SK-N-SH (cell line): Measurements from ENCODE around the gene OR6A2. TPM values are rescaled to one million over a fixed set of nuclear protein-coding genes. Genes with fewer than 3 reads are reported as not detected.

Experiments used
- CTCF ChIA-PET: fragments of 300-600, 350-600 bp; formaldehyde crosslinking; extraction: SDS; loops from one replicate; lab custom pipeline; 2021; lab: Yijun Ruan, JAX
- POLR2A ChIA-PET: fragments of 350-600 bp; sonication (Branson Sonifier 250); formaldehyde crosslinking; extraction: SDS; loops from one replicate; lab custom pipeline; 2020; ENCODE audit warnings: antibody characterized with exemption, inconsistent platforms; lab: Yijun Ruan, JAX
- DNase-seq: peaks from one replicate; pipeline ENCODE4 v3.0.0; 2012
- H2AFZ ChIP-seq: fragments of 200-600 bp; sonication (generic); 2 replicates; pipeline ENCODE4 v1.8.1; 2016; ENCODE audit warnings: antibody characterized with exemption, mild to moderate bottlenecking, low read depth
- H3F3A ChIP-seq: fragments of 200-600 bp; sonication (generic); replicated peaks from 2 replicates; pipeline ENCODE3; 2016; ENCODE audit warnings: antibody characterized with exemption, mild to moderate bottlenecking; ENCODE audit not compliant: insufficient read depth
- H3K27ac ChIP-seq, 2 experiments: fragments of 200-500 bp in 1 of 2; fragments of 200-600 bp in 1 of 2; sonication (Bioruptor generic) in 1 of 2; sonication (generic), shearing (Covaris generic) in 1 of 2; 2 replicates each; pipeline versions ENCODE4 v1.5.1 to v1.6.1; 2014 to 2016; ENCODE audit warnings: low read depth in 2 of 2, inconsistent platforms in 1 of 2, low read length in 1 of 2, mild to moderate bottlenecking in 1 of 2, mixed read lengths in 1 of 2
- H3K27me3 ChIP-seq: fragments of 200-600 bp; sonication (generic), shearing (Covaris generic); 2 replicates; pipeline ENCODE4 v1.6.1; 2016; ENCODE audit warnings: mixed run types; ENCODE audit not compliant: insufficient read depth
- H3K36me3 ChIP-seq, 2 experiments: fragments of 200-500 bp in 1 of 2; fragments of 200-600 bp in 1 of 2; sonication (Bioruptor generic) in 1 of 2; sonication (generic) in 1 of 2; replicated peaks in 1 of 2; 2 replicates each; pipeline versions ENCODE3 to v1.5.1; 2014 to 2016; ENCODE audit warnings: low read length in 1 of 2, mild to moderate bottlenecking in 1 of 2; ENCODE audit not compliant: insufficient read depth in 2 of 2, control insufficient read depth in 1 of 2
- H3K4me1 ChIP-seq, 2 experiments: fragments of 200-500 bp in 1 of 2; fragments of 200-600 bp in 1 of 2; sonication (Bioruptor generic) in 1 of 2; sonication (generic), shearing (Covaris generic) in 1 of 2; 2 replicates each; pipeline versions ENCODE4 v1.5.1 to v1.6.1; 2014 to 2016; ENCODE audit warnings: low read depth in 1 of 2, low read length in 1 of 2, mixed run types in 1 of 2; ENCODE audit not compliant: insufficient read depth in 2 of 2, control insufficient read depth in 1 of 2
- H3K4me2 ChIP-seq: fragments of 200-600 bp; sonication (generic), shearing (Covaris generic); 2 replicates; pipeline ENCODE4 v1.6.1; 2017; ENCODE audit warnings: mixed run types
- H3K4me3 ChIP-seq, 2 experiments: fragments of 200-500 bp in 1 of 2; fragments of 200-600 bp in 1 of 2; sonication (Bioruptor generic) in 1 of 2; sonication (generic), shearing (Covaris generic) in 1 of 2; 2 replicates each; pipeline versions ENCODE4 v1.5.1 to v1.8.1; 2014 to 2016; ENCODE audit warnings: low read depth in 2 of 2, inconsistent platforms in 1 of 2, low read length in 1 of 2, mild to moderate bottlenecking in 1 of 2, mixed read lengths in 1 of 2, moderate library complexity in 1 of 2
- H3K79me2 ChIP-seq: fragments of 200-600 bp; sonication (generic); 2 replicates; pipeline ENCODE4 v1.8.1; 2017; ENCODE audit warnings: mild to moderate bottlenecking; ENCODE audit not compliant: insufficient read depth
- H3K9ac ChIP-seq: fragments of 200-600 bp; sonication (generic); 2 replicates; pipeline ENCODE4 v1.6.1; 2017; ENCODE audit warnings: mixed run types
- H3K9me2 ChIP-seq: fragments of 200-600 bp; sonication (generic); 2 replicates; pipeline ENCODE4 v1.6.1; 2017; ENCODE audit warnings: mixed run types
- H3K9me3 ChIP-seq: fragments of 200-600 bp; sonication (generic); 2 replicates; pipeline ENCODE4 v1.6.1; 2017; ENCODE audit warnings: mixed run types, mild to moderate bottlenecking, moderate library complexity
- H4K20me1 ChIP-seq: fragments of 200-600 bp; sonication (generic); 2 replicates; pipeline ENCODE4 v1.6.1; 2017; ENCODE audit warnings: mild to moderate bottlenecking, mixed run types; ENCODE audit not compliant: insufficient read depth
- CTCF ChIP-seq: fragments of 200-600 bp; sonication (generic); IDR thresholded peaks from 2 replicates; pipeline ENCODE4 v1.6.1; 2017; ENCODE audit warnings: antibody characterized with exemption, mild to moderate bottlenecking, moderate library complexity
- ELF1 ChIP-seq: IDR thresholded peaks from 2 replicates; pipeline ENCODE4 v1.4.0; 2012
- EZH2phosphoT487 ChIP-seq: fragments of 200-600 bp; sonication (generic); IDR thresholded peaks from 2 replicates; pipeline ENCODE4 v1.6.1; 2017; ENCODE audit warnings: low read depth, mixed run types, mild to moderate bottlenecking, antibody characterized with exemption, moderate library complexity, borderline replicate concordance
- FOSL2 ChIP-seq: IDR thresholded peaks from 2 replicates; pipeline ENCODE4 v1.4.0; 2012; ENCODE audit warnings: low read depth, mild to moderate bottlenecking, moderate library complexity, borderline replicate concordance
- GABPA ChIP-seq: IDR thresholded peaks from 2 replicates; pipeline ENCODE4 v1.4.0; 2012; ENCODE audit warnings: low read depth, mild to moderate bottlenecking
- GATA2 ChIP-seq: sonication (generic); formaldehyde crosslinking; IDR thresholded peaks from 2 replicates; pipeline ENCODE4 v1.5.0; 2020; ENCODE audit warnings: mild to moderate bottlenecking, missing genetic modification reagents
- JUND ChIP-seq: IDR thresholded peaks from 2 replicates; pipeline ENCODE4 v1.4.0; 2012
- MEF2A ChIP-seq: IDR thresholded peaks from 2 replicates; pipeline ENCODE4 v1.4.0; 2012; ENCODE audit warnings: low read depth, borderline replicate concordance
- MXI1 ChIP-seq: IDR thresholded peaks from 2 replicates; pipeline ENCODE4 v1.6.1; 2012; ENCODE audit warnings: mild to moderate bottlenecking, low read depth, low read length, improper control_type of control experiment
- NRF1 ChIP-seq: IDR thresholded peaks from 2 replicates; pipeline ENCODE4 v1.6.1; 2012; ENCODE audit warnings: low read depth, mild to moderate bottlenecking, low read length
- RFX5 ChIP-seq: IDR thresholded peaks from 2 replicates; pipeline ENCODE4 v1.6.1; 2012; ENCODE audit warnings: mild to moderate bottlenecking, improper control_type of control experiment, low read length
- RXRA ChIP-seq: IDR thresholded peaks from 2 replicates; pipeline ENCODE4 v1.4.0; 2012; ENCODE audit warnings: low read depth, mild to moderate bottlenecking, borderline replicate concordance
- SIN3A ChIP-seq: IDR thresholded peaks from 2 replicates; pipeline ENCODE4 v1.6.1; 2012; ENCODE audit warnings: low read depth, mild to moderate bottlenecking, low read length, moderate library complexity, borderline replicate concordance
- SMC3 ChIP-seq: IDR thresholded peaks from 2 replicates; pipeline ENCODE4 v1.6.1; 2012; ENCODE audit warnings: low read depth, low read length, improper control_type of control experiment
- TAF1 ChIP-seq: IDR thresholded peaks from 2 replicates; pipeline ENCODE4 v1.6.1; 2012; ENCODE audit warnings: low read depth, mild to moderate bottlenecking, low read length, moderate library complexity, borderline replicate concordance
- TEAD4 ChIP-seq: IDR thresholded peaks from 2 replicates; pipeline ENCODE4 v1.4.0; 2012; ENCODE audit warnings: mild to moderate bottlenecking, borderline replicate concordance; ENCODE audit not compliant: insufficient read depth
- USF2 ChIP-seq: fragments of 150-350 bp; IDR thresholded peaks from 2 replicates; pipeline ENCODE4 v1.6.1; 2017; ENCODE audit warnings: antibody characterized with exemption, low read length, low read depth, borderline replicate concordance
- ZBTB33 ChIP-seq: IDR thresholded peaks from 2 replicates; pipeline ENCODE4 v1.4.0; 2012; ENCODE audit warnings: low read depth, borderline replicate concordance
- WGBS: methylation state at CpG from one replicate; pipeline ENCODE4 v1.1.6; 2017; ENCODE audit warnings: low lambda C conversion rate; 5-methylcytosine and 5-hydroxymethylcytosine counted together
- polyA plus RNA-seq, 3 experiments: library from polyadenylated mRNA; depleted of rRNA; stranded (reverse); fragments of >200 nt; gene quantifications; 2 replicates each; pipeline ENCODE4 v1.2.3, GENCODE V29; 2012
- TF ChIP-seq, protein P1 (sequence below): IDR thresholded peaks from 2 replicates; pipeline ENCODE4; 2012
- TF ChIP-seq, protein P2 (sequence below): IDR thresholded peaks from 2 replicates; pipeline ENCODE4 v1.4.0; 2012; ENCODE audit warnings: low read depth, borderline replicate concordance
- TF ChIP-seq, protein P3 (sequence below): IDR thresholded peaks from 2 replicates; pipeline ENCODE4 v1.4.0; 2012; ENCODE audit warnings: low read depth

The OR6A2 gene
- polyA plus RNA-seq, 1 of the 3 experiments (the other 2 are of a cell fraction): not detected

GRCh38 chr11:6841694-6842093 lies 42.2 kb upstream of the OR6A2 start:
- Histone ChIP-seq H3F3A (no peaks in the 10 kb centered on the region), H3K79me2 (no peaks in the 10 kb centered on the region), H2AFZ (no peak overlapping the region), H3K9ac (no peak overlapping the region), H3K27me3 (no peaks in the 10 kb centered on the region), H3K9me2 (no peaks in the 10 kb centered on the region), H3K27ac (no peak overlapping the region), H4K20me1 (no peaks in the 10 kb centered on the region), H3K4me3 (no peak overlapping the region), H3K4me1 (no peaks in the 10 kb centered on the region), H3K4me2 (no peak overlapping the region), H3K36me3 (no peaks in the 10 kb centered on the region), H3K9me3 (no peaks in the 10 kb centered on the region)
- TF ChIP-seq EZH2phosphoT487: no peak
- no peak for TF ChIP-seq GABPA
- TF ChIP-seq, protein P1, sequence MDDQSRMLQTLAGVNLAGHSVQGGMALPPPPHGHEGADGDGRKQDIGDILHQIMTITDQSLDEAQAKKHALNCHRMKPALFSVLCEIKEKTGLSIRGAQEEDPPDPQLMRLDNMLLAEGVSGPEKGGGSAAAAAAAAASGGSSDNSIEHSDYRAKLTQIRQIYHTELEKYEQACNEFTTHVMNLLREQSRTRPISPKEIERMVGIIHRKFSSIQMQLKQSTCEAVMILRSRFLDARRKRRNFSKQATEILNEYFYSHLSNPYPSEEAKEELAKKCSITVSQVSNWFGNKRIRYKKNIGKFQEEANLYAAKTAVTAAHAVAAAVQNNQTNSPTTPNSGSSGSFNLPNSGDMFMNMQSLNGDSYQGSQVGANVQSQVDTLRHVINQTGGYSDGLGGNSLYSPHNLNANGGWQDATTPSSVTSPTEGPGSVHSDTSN: no peak
- no peak for TF ChIP-seq SIN3A
- TF ChIP-seq NRF1: no peak
- TF ChIP-seq RXRA: no peak
- TF ChIP-seq MXI1: no peak
- TF ChIP-seq, protein P2, sequence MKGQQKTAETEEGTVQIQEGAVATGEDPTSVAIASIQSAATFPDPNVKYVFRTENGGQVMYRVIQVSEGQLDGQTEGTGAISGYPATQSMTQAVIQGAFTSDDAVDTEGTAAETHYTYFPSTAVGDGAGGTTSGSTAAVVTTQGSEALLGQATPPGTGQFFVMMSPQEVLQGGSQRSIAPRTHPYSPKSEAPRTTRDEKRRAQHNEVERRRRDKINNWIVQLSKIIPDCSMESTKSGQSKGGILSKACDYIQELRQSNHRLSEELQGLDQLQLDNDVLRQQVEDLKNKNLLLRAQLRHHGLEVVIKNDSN: no peak
- TF ChIP-seq JUND: no peak
- TF ChIP-seq TAF1: no peak
- no peak for TF ChIP-seq GATA2
- DNase-seq: no peak
- CTCF ChIA-PET: no interaction called here
- POLR2A ChIA-PET: no interaction called here

- ChIA-PET POLR2A (no interaction called here), CTCF (interaction anchor here (0.6 to 2.6 kb wide), 4 partner anchors 9 to 608 kb away, joined by 3 to 10 read pairs (median 3); no protein-coding TSS in a partner anchor)
- Histone ChIP-seq H3K9ac (no peak overlapping the region), H3K27me3 (no peaks in the 10 kb centered on the region), H3K4me3 (no peak overlapping the region), H3K4me1 (no peaks in the 10 kb centered on the region), H4K20me1 (no peaks in the 10 kb centered on the region), H3K27ac (no peak overlapping the region), H3K9me3 (no peaks in the 10 kb centered on the region), H2AFZ (no peak overlapping the region), H3K9me2 (no peaks in the 10 kb centered on the region), H3K79me2 (no peaks in the 10 kb centered on the region), H3K36me3 (no peaks in the 10 kb centered on the region), H3F3A (no peaks in the 10 kb centered on the region), H3K4me2 (no peak overlapping the region)
- 6% methylated on average over 1 of the region's 1 CpG for WGBS
- DNase-seq: no peak
- TF ChIP-seq, protein P2: no peak
- TF ChIP-seq TAF1: no peak
- no peak for TF ChIP-seq ZBTB33
- TF ChIP-seq RFX5: no peak
- no peak for TF ChIP-seq EZH2phosphoT487
- no peak for TF ChIP-seq CTCF
- TF ChIP-seq ELF1: no peak
- TF ChIP-seq FOSL2: no peak
- TF ChIP-seq, protein P3, sequence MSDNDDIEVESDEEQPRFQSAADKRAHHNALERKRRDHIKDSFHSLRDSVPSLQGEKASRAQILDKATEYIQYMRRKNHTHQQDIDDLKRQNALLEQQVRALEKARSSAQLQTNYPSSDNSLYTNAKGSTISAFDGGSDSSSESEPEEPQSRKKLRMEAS: no peak
- TF ChIP-seq MXI1: no peak
- TF ChIP-seq TEAD4: no peak
- no peak for TF ChIP-seq SMC3
- no peak for TF ChIP-seq RXRA
- no peak for TF ChIP-seq USF2
- no peak for TF ChIP-seq MEF2A
These were observed 34.5 kb upstream of the OR6A2 start for GRCh38 chr11:6834021-6834420.
